HepG2 (cell line): Measurements from ENCODE around the gene PARD3. TPM values are rescaled to one million over a fixed set of nuclear protein-coding genes. Genes with fewer than 3 reads are reported as not detected.

Source experiments
- ATAC-seq: fragments of 200-7000 bp; cut with Tn5 transposase; 3 replicates; pipeline ENCODE4 v1.9.1; 2020; ENCODE audit warnings: mild to moderate bottlenecking, moderate library complexity
- BruUV-seq: library from RNA; stranded (reverse); fragments of 400-500 nt; replicated peaks from 2 replicates; lab custom pipeline; 2021; lab: Mats Ljungman, UMichigan
- CTCF ChIA-PET: fragments of 300-600 bp; formaldehyde crosslinking; extraction: SDS; loops from one replicate; lab custom pipeline; 2021; ENCODE audit warnings: low total read pairs, inconsistent platforms, low intra/inter-chr PET ratio; lab: Yijun Ruan, JAX
- POLR2A ChIA-PET: fragments of 350-600 bp; sonication (Branson Sonifier 250); formaldehyde crosslinking; loops from one replicate; lab custom pipeline; 2020; ENCODE audit warnings: antibody characterized with exemption, inconsistent platforms; lab: Yijun Ruan, JAX
- DNase-seq: peaks from one replicate; pipeline ENCODE4 v3.0.0-alpha.2; 2015; ENCODE audit warnings: low spot score
- FAIRE-seq: peaks from 3 replicates; lab custom pipeline; 2011; peaks lifted over from hg19 to GRCh38; lab: Jason Lieb, UNC
- H2AFZ ChIP-seq: one replicate; pipeline ENCODE4 v1.6.1; 2011; ENCODE audit warnings: low read length, inconsistent platforms
- H3K27ac ChIP-seq: fragments of 300-600 bp; 3 replicates; pipeline ENCODE4 v1.8.0; 2011; ENCODE audit warnings: mixed run types, mild to moderate bottlenecking, mixed read lengths, low read length, inconsistent platforms; ENCODE audit not compliant: insufficient read depth; ENCODE audit errors: extremely low read length
- H3K27me3 ChIP-seq, 2 experiments: fragments of 200-600 bp in 1 of 2; 2 replicates in 1 of 2; 3 replicates in 1 of 2; pipeline versions ENCODE4 v1.6.0 to v1.8.0; 2011; ENCODE audit warnings: low read length in 2 of 2, mild to moderate bottlenecking in 2 of 2, moderate library complexity in 2 of 2, inconsistent platforms in 1 of 2; ENCODE audit not compliant: insufficient read depth in 2 of 2, control insufficient read depth in 1 of 2
- H3K36me3 ChIP-seq, 2 experiments: fragments of 200-600 bp in 1 of 2; replicated peaks in 1 of 2; 2 replicates in 1 of 2; 3 replicates in 1 of 2; pipeline versions ENCODE4 v1.5.1 to v1.8.0; 2011; ENCODE audit warnings: low read length in 2 of 2, inconsistent platforms in 1 of 2; ENCODE audit not compliant: insufficient read depth in 2 of 2, control insufficient read depth in 1 of 2
- H3K4me1 ChIP-seq: 2 replicates; pipeline ENCODE4 v1.5.1; 2012; ENCODE audit warnings: low read length, inconsistent platforms; ENCODE audit not compliant: insufficient read depth
- H3K4me2 ChIP-seq: 2 replicates; pipeline ENCODE4 v1.6.0; 2011; ENCODE audit warnings: low read depth, low read length, inconsistent platforms
- H3K4me3 ChIP-seq, 3 experiments: fragments of 200-600 bp in 1 of 3; sonication (generic), shearing (Covaris generic) in 1 of 3; replicated peaks in 1 of 3; 2 replicates each; pipeline ENCODE4 v1.5.1; 2011 to 2016; ENCODE audit warnings: low read length in 3 of 3, inconsistent platforms in 2 of 3, low read depth in 2 of 3, mild to moderate bottlenecking in 2 of 3, control low read depth in 1 of 3, mixed read lengths in 1 of 3; ENCODE audit not compliant: insufficient read depth in 1 of 3
- H3K79me2 ChIP-seq: one replicate; pipeline ENCODE4 v1.6.1; 2011; ENCODE audit warnings: low read length, inconsistent platforms; ENCODE audit not compliant: insufficient read depth
- H3K9ac ChIP-seq: 2 replicates; pipeline ENCODE4 v1.6.0; 2011; ENCODE audit warnings: mild to moderate bottlenecking, low read depth, low read length, inconsistent platforms; ENCODE audit not compliant: insufficient read depth
- H3K9me3 ChIP-seq: 2 replicates; pipeline ENCODE4 v1.5.1; 2012; ENCODE audit warnings: mild to moderate bottlenecking, low read length
- H4K20me1 ChIP-seq: 2 replicates; pipeline ENCODE4 v1.6.0; 2011; ENCODE audit warnings: inconsistent platforms, mild to moderate bottlenecking, low read length, moderate library complexity; ENCODE audit not compliant: insufficient read depth
- CERS6 ChIP-seq: sonication (generic); formaldehyde crosslinking; IDR thresholded peaks from 2 replicates; pipeline ENCODE4 v1.5.0; 2020; ENCODE audit warnings: missing genetic modification reagents
- FOXK2 ChIP-seq: fragments of 450-650 bp; IDR thresholded peaks from 2 replicates; pipeline ENCODE4 v1.6.1; 2016
- FOXP1 ChIP-seq, 2 experiments: fragments of 450-650 bp in 1 of 2; IDR thresholded peaks; 2 replicates each; pipeline ENCODE4 v1.6.1; 2017 to 2018; ENCODE audit warnings: antibody characterized with exemption in 1 of 2
- MXD4 ChIP-seq: IDR thresholded peaks from 2 replicates; pipeline ENCODE4 v1.6.1; 2016; ENCODE audit warnings: mild to moderate bottlenecking, missing biosample characterization, missing genetic modification reagents
- PAXIP1 ChIP-seq: sonication (generic); formaldehyde crosslinking; conservative IDR thresholded peaks from 2 replicates; pipeline ENCODE4 v1.4.0; 2020; ENCODE audit warnings: mild to moderate bottlenecking, missing genetic modification reagents, moderate library complexity
- STAG1 ChIP-seq: sonication (generic); formaldehyde crosslinking; IDR thresholded peaks from 2 replicates; pipeline ENCODE4 v1.4.0; 2020; ENCODE audit warnings: missing genetic modification reagents
- ZNF782 ChIP-seq: sonication (generic); formaldehyde crosslinking; IDR thresholded peaks from 2 replicates; pipeline ENCODE4 v1.4.0; 2020; ENCODE audit warnings: missing genetic modification reagents, mild to moderate bottlenecking, borderline replicate concordance
- WGBS: methylation state at CpG from one replicate; pipeline ENCODE4 v1.1.6; 2017; ENCODE audit warnings: low lambda C conversion rate; 5-methylcytosine and 5-hydroxymethylcytosine counted together
- in situ Hi-C: cut with HindIII; loops from 2 replicates; pipeline ENCODE4 v1.10.0; 2017; ENCODE audit warnings: low pct_unique_long_range_greater_than_20kb; ENCODE audit not compliant: extremely low pct_ligation_motif_present
- intact Hi-C: fragments of 100-400 bp; cut with micrococcal nuclease; formaldehyde crosslinking; loops from one replicate; pipeline ENCODE4 v1.10.0; 2022; ENCODE audit not compliant: unreplicated experiment
- polyA plus RNA-seq, 8 experiments: library from polyadenylated mRNA; depleted of rRNA in 3 of 8; stranded (reverse) in 7 of 8; unstranded in 1 of 8; fragments of >200 nt; fragmentation: Illumina TruSeq in 4 of 8; extraction: Trizol in 4 of 8; gene quantifications; 2 replicates each; pipeline versions ENCODE4 v1.2.1 to v1.2.3, GENCODE V29; 2011 to 2016; ENCODE audit warnings: low read depth in 4 of 8, missing spikeins in 1 of 8, mixed read lengths in 1 of 8; ENCODE audit not compliant: insufficient read depth in 1 of 8
- total RNA-seq, 5 experiments: library from RNA; depleted of rRNA; stranded (reverse); fragments of >200 nt; fragmentation: Illumina TruSeq; extraction: Trizol; gene quantifications; 2 replicates each; pipeline ENCODE4 v1.2.3, GENCODE V29; 2016; ENCODE audit warnings: low read depth in 1 of 5

PARD3 gene
- total and polyA plus RNA-seq, 2 of the 13 experiments (the other 11 are each of a cell fraction or from before 2014, with no cell fraction given): 40.9 to 60.0 TPM

DNA sequence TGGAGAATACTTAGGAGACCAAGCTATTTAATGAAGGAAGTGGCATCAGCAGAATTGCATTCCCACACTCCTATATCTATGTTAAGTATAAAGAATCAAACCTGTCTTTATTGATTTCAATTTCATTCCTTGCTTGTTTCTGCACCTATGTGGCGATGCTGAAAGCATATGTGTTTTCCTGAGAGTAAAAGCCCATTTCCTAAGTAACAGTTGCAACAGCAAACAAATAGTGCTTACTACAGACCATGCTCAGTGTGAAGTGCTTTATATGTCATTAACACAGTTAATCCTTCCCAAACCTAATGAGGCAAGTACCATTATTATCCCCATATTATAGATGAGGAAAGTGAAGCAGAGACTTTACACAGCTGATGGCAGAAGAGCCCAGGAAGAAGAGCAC is 552.1 kb downstream of the PARD3 start:
- ATAC-seq: no peak
- H3K36me3 ChIP-seq: no peaks in the 10 kb centered on the region
- H2AFZ ChIP-seq: no peak overlapping the region
- BruUV-seq: no TSS peak
- no peaks in the 10 kb centered on the region for H3K4me1 ChIP-seq
- H3K27ac ChIP-seq: no peak overlapping the region
- CTCF ChIA-PET: no interaction called here
- H3K9ac ChIP-seq: no peak overlapping the region
- no peak overlapping the region for H3K4me3 ChIP-seq
- no peak overlapping the region for H3K4me2 ChIP-seq
- in situ Hi-C loops: no loop called here
- DNase-seq: peak; percentile 8
- no peaks in the 10 kb centered on the region for H3K79me2 ChIP-seq
- TF ChIP-seq ZNF782 (CRISPR knock-in tag) (no peak), STAG1 (CRISPR knock-in tag) (peak; percentile 53), FOXK2 (no peak)
- H4K20me1 ChIP-seq: no peaks in the 10 kb centered on the region
- intact Hi-C loops: no loop called here
- POLR2A ChIA-PET: no interaction called here
- no peaks in the 10 kb centered on the region for H3K27me3 ChIP-seq
- H3K9me3 ChIP-seq: no peaks in the 10 kb centered on the region
- no peak for FAIRE-seq
- 100% methylated on average over 1 of the region's 1 CpG for WGBS

- H2AFZ ChIP-seq: no peak overlapping the region
- intact Hi-C loops (no loop called here), in situ Hi-C loops (no loop called here)
- no peak for ATAC-seq
- FAIRE-seq: no peak
- no peaks in the 10 kb centered on the region for H3K9me3 ChIP-seq
- POLR2A ChIA-PET: no interaction called here
- H3K4me1 ChIP-seq: peaks cover 6% of the 10 kb centered on the region; the same call in 1 of the 2 replicates
- no peak for DNase-seq
- TF ChIP-seq CERS6 (CRISPR knock-in tag) (no peak), PAXIP1 (CRISPR knock-in tag) (no peak), MXD4 (CRISPR knock-in tag) (no peak), FOXP1 (IDR thresholded peaks at IDR 0.05) (no peak), FOXP1 (CRISPR knock-in tag; IDR thresholded peaks at IDR 0.05) (no peak)
- no peak overlapping the region for H3K9ac ChIP-seq
- H3K27me3 ChIP-seq: no peaks in the 10 kb centered on the region
- 92% methylated on average over 5 of the region's 5 CpGs for WGBS
- no peaks in the 10 kb centered on the region for H4K20me1 ChIP-seq
- BruUV-seq: no TSS peak
- H3K79me2 ChIP-seq: no peaks in the 10 kb centered on the region
- no peak overlapping the region for H3K27ac ChIP-seq
- H3K36me3 ChIP-seq: no peaks in the 10 kb centered on the region
- CTCF ChIA-PET: no interaction called here
- no peak overlapping the region for H3K4me3 ChIP-seq
- no peak overlapping the region for H3K4me2 ChIP-seq
These were observed 554.2 kb downstream of the PARD3 start for GRCh38 chr10:34260904-34261303.
